Aorta (tissue), 5 donors: ENCODE measurements around the gene ADAMTS12. TPM values are rescaled to one million over a fixed set of nuclear protein-coding genes. Genes with fewer than 3 reads are reported as not detected.

Source experiments
- ATAC-seq: fragments of 200-7000 bp; cut with Tn5 transposase; one replicate; pipeline ENCODE4 v1.9.1; 2022; ENCODE audit warnings: moderate library complexity; ENCODE audit not compliant: low FRiP score
- DNase-seq, 2 donors: peaks; one replicate each; pipeline ENCODE4 v3.0.0-alpha.2; 2020
- H3K27ac ChIP-seq, 2 donors: one replicate each; pipeline ENCODE4 v1.5.1; 2013; ENCODE audit warnings: low read length in 2 of 2, mild to moderate bottlenecking in 2 of 2, moderate library complexity in 2 of 2, control low read depth in 1 of 2, inconsistent platforms in 1 of 2, low read depth in 1 of 2
- H3K27me3 ChIP-seq, 2 donors: one replicate each; pipeline ENCODE4 v1.6.1; 2013; ENCODE audit warnings: control low read depth in 1 of 2, low read length in 1 of 2, mild to moderate bottlenecking in 1 of 2, moderate library complexity in 1 of 2; ENCODE audit not compliant: insufficient read depth in 2 of 2, control insufficient read depth in 1 of 2
- H3K36me3 ChIP-seq, 2 donors: one replicate each; pipeline ENCODE4 v1.6.1; 2013; ENCODE audit warnings: control low read depth in 1 of 2, low read length in 1 of 2, mild to moderate bottlenecking in 1 of 2; ENCODE audit not compliant: insufficient read depth in 2 of 2, control insufficient read depth in 1 of 2
- H3K4me1 ChIP-seq, 2 donors: one replicate each; pipeline ENCODE4 v1.6.1; 2013; ENCODE audit warnings: low read length in 2 of 2, control low read depth in 1 of 2, mild to moderate bottlenecking in 1 of 2, moderate library complexity in 1 of 2; ENCODE audit not compliant: insufficient read depth in 2 of 2, control insufficient read depth in 1 of 2
- H3K4me3 ChIP-seq, 2 donors: one replicate each; pipeline ENCODE4 v1.5.1; 2013; ENCODE audit warnings: low read length in 2 of 2, control low read depth in 1 of 2, mild to moderate bottlenecking in 1 of 2
- H3K9me3 ChIP-seq: one replicate; pipeline ENCODE4 v1.6.1; 2013; ENCODE audit warnings: mild to moderate bottlenecking, low read length; ENCODE audit not compliant: control insufficient read depth
- WGBS, 2 donors: extraction: QIAGEN DNeasy Blood & Tissue Kit; methylation state at CpG; one replicate each; pipeline ENCODE4 v1.1.7; 2013; 5-methylcytosine and 5-hydroxymethylcytosine counted together
- intact Hi-C, 2 donors: fragments of 100-400 bp; cut with DNase I; formaldehyde crosslinking; loops; one replicate each; pipeline versions ENCODE4 v1.14.2 to v1.15.0; 2022
- long read RNA-seq, 2 donors: library from polyadenylated mRNA; unstranded; transcript quantifications; one replicate each; pipeline ENCODE4 v2.0.0, GENCODE V29; 2020 to 2021
- polyA plus RNA-seq, 2 donors: library from polyadenylated mRNA; stranded (reverse); fragments of 200-250 nt; gene quantifications; one replicate each; pipeline ENCODE4 v1.2.3, GENCODE V29; 2013
- total RNA-seq, 2 donors: library from RNA; stranded (reverse); fragmentation: NEBNext Ultra II Directional; extraction: Animal tissue kit (Norgen Biotek cat#: 25700); gene quantifications; one replicate each; pipeline ENCODE4 v1.2.1, GENCODE V29; 2021
- donor health status: healthy with polysubstance abuse.
- donor health status: Bipolar disorder and iron deficiency.
- donor health status: DM: no; HTN: no; CAD: no.
- donor health status: DM: no; HTN: no; CAD: no.
- donor health status: DM: yes; HTN: yes; CAD: no.

ADAMTS12 gene, protein sequence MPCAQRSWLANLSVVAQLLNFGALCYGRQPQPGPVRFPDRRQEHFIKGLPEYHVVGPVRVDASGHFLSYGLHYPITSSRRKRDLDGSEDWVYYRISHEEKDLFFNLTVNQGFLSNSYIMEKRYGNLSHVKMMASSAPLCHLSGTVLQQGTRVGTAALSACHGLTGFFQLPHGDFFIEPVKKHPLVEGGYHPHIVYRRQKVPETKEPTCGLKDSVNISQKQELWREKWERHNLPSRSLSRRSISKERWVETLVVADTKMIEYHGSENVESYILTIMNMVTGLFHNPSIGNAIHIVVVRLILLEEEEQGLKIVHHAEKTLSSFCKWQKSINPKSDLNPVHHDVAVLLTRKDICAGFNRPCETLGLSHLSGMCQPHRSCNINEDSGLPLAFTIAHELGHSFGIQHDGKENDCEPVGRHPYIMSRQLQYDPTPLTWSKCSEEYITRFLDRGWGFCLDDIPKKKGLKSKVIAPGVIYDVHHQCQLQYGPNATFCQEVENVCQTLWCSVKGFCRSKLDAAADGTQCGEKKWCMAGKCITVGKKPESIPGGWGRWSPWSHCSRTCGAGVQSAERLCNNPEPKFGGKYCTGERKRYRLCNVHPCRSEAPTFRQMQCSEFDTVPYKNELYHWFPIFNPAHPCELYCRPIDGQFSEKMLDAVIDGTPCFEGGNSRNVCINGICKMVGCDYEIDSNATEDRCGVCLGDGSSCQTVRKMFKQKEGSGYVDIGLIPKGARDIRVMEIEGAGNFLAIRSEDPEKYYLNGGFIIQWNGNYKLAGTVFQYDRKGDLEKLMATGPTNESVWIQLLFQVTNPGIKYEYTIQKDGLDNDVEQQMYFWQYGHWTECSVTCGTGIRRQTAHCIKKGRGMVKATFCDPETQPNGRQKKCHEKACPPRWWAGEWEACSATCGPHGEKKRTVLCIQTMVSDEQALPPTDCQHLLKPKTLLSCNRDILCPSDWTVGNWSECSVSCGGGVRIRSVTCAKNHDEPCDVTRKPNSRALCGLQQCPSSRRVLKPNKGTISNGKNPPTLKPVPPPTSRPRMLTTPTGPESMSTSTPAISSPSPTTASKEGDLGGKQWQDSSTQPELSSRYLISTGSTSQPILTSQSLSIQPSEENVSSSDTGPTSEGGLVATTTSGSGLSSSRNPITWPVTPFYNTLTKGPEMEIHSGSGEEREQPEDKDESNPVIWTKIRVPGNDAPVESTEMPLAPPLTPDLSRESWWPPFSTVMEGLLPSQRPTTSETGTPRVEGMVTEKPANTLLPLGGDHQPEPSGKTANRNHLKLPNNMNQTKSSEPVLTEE (N-terminal part only)
- total RNA-seq (1 to 10 TPM; 3.6 to 7.3 TPM), polyA plus RNA-seq (1 to 10 TPM in 1 of 2 donors, under 1 TPM in 1; 0.50 to 2.0 TPM)
- long read RNA-seq, donor 1, partial matches to known transcripts: 0 of 6 reads
- long read RNA-seq, donor 1, other reads (novel, unspliced or antisense): 6 of 6 reads
- long read RNA-seq, donor 2, partial matches to known transcripts: 1 of 8 reads
- long read RNA-seq, donor 2, other reads (novel, unspliced or antisense): 7 of 8 reads

DNA sequence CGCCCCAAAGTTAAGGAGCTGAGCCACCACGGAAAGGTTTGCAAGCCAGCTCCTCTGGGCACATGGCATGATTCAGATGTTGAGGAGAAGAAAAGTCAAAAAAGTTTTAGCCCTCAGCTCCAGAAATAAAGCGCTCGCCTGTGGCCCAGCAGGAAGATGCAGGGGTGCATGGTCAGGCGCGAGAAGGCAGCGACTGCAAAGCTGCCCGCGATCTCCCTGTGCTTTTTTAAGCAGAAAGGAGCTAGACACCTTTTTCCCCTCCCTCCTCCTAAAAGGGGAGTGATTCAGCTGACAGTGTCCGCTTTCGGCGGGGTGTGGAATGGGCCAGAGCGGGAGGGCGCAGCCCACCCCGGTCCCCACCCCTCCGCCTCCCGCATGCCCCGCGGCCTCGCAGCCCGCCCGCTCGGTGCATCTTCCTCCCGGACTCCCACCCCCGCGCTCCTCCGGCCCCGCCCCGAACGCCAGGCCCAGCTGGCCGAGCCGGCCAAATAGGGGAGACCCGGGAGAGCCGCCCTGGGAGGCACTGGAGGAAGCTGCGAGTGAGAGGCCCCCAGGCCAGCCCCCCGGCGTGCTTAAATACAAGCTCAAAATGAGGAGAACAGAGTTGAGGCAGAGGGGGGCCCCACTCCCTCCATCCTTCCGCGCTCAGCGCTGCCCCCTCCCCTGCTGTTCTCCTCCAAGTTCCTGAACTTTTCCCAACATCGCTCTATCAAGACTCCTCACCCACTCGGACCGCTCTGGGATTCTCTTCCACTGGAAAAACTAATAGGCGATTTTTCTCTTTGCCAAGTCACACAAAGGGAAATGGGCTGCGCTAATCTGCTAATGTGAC, at the start of gene ADAMTS12:
TSS of gene ADAMTS12 (minus strand) at position 203 of the 832 bp plus-strand sequence. CDS start at position 69, 134 bp downstream.
- intact Hi-C loops: no loop called here
- 0 to 1% methylated on average over 43 to 45 of the region's 45 CpGs for WGBS, 2 donors
- Histone ChIP-seq H3K4me1 (no peaks in the 10 kb centered on the region), H3K27me3 (no peaks in the 10 kb centered on the region), H3K4me3 (peak within 1 kb of the TSS; percentile 49 to 59), H3K9me3 (no peaks in the 10 kb centered on the region), H3K36me3 (no peaks in the 10 kb centered on the region), H3K27ac (peak within 1 kb of the TSS; percentile 29 to 41)
- peak; percentile 60 to 87 for DNase-seq
- peak; percentile 63 for ATAC-seq

DNA sequence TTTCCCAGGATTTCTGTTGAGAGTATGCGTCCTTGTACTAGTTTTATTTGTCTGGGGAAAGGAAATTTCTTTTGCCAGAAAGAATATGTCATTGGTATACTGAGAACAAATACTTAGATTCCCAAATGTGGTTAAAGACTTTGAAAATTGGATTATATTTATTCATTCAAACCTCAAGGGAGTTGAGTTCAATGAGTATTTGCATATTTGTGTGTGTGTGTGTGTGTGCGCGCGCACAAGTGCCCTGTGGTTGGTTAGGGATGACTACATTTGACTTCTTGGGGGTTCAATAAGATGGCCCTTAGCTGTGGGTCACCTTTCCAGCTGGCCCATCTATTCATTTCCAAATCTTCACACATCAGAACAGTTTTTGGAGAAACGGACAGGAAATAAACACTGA, 49.3 kb upstream of the ADAMTS12 start:
- Histone ChIP-seq H3K9me3 (peaks cover 3% of the 10 kb centered on the region), H3K27me3 (no peaks in the 10 kb centered on the region), H3K27ac (no peak overlapping the region), H3K36me3 (no peaks in the 10 kb centered on the region), H3K4me1 (no peaks in the 10 kb centered on the region), H3K4me3 (no peak overlapping the region)
- WGBS, 2 donors: 86 to 87% methylated on average over 5 of the region's 5 CpGs
- ATAC-seq: no peak
- no peak for DNase-seq
- intact Hi-C loops: no loop called here

DNA sequence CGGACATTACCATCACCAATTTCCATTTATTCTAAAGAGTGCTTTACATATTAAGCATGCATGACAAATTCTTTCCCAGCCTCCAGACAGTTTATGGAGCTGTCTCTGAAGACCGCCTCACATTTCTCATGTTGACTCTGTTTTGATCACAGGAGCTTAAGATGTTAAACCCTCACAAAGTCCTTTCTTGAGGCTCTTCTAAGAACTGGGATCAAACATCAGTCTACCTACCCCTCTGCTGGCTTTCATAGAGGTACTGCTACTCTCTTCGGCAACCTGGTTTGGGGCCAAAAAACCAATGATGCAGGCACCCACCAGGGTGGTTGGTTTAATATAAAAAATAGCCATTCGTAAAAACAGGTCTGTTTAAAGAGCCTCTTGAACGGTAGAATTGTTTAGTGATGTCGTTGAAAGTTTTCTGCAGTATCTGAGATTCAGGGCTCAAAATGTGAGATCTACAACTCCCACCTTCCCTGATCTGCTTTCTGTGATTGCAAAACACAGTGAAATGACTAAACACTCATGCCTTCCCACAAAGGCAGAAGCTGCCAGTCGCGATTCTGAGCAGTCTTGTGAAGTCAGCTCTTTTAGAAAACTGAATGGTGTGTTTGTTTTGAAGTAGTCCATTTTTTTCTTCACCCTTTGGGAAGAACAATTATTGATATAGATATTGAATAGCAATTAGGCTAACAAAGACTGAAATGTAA, 47.9 kb upstream of the ADAMTS12 start:
- H3K27me3 ChIP-seq: no peaks in the 10 kb centered on the region
- no peak for ATAC-seq
- H3K4me1 ChIP-seq: no peaks in the 10 kb centered on the region
- H3K36me3 ChIP-seq: no peaks in the 10 kb centered on the region
- no peak overlapping the region for H3K27ac ChIP-seq
- DNase-seq: no peak
- no peak overlapping the region for H3K4me3 ChIP-seq
- intact Hi-C loops: loop anchor here (10.0 kb wide), 2 partner anchors 465 to 505 kb away; no protein-coding TSS in a partner anchor
- peaks cover 3% of the 10 kb centered on the region for H3K9me3 ChIP-seq
- WGBS, 2 donors: 73 to 76% methylated on average over 8 of the region's 8 CpGs

DNA sequence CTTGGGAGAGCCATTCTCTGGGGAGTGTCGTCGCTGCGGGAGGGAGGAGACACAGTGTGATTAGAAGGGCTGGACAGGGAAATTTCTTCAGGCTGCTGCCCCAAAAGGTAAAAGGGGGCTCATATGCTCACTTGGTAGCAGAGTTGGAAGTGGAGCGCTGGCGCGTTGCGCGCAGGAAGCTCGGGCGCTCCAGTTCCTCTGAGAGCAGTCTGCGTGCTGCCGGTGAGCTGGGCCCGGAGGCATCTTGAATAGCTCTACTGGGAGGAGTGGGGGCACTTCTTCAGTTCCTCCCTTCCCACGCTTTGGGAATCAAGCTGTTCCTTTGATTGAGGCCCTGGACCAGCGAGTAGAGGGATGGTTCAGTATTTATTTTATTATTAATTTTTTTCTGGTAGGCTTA, 47.1 kb upstream of the ADAMTS12 start:
- no peak overlapping the region for H3K27ac ChIP-seq
- DNase-seq (no peak), ATAC-seq (no peak)
- H3K4me3 ChIP-seq: no peak overlapping the region
- intact Hi-C loops: loop anchor here (10.0 kb wide), 2 partner anchors 464 to 504 kb away; no protein-coding TSS in a partner anchor
- no peaks in the 10 kb centered on the region for H3K36me3 ChIP-seq
- peaks cover 3% of the 10 kb centered on the region for H3K9me3 ChIP-seq
- no peaks in the 10 kb centered on the region for H3K27me3 ChIP-seq
- 17 to 20% methylated on average over 15 of the region's 15 CpGs for WGBS, 2 donors
- no peaks in the 10 kb centered on the region for H3K4me1 ChIP-seq

DNA sequence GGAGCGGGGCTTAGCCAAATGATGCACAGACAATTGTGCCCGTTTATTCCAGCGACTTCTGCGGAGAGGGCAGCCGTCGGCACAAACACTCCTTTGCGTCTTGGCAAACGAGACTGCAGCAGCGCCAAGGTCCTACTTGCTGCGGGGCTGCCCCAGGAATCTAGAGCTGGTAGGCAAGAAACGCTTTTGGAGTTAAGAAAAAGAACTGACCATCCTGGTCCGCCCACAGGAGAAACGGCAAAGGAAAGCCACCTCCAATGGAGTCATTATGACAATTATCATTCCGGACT, 46.7 kb upstream of the ADAMTS12 start:
- H3K9me3 ChIP-seq: peaks cover 3% of the 10 kb centered on the region
- intact Hi-C loops: loop anchor here (10.0 kb wide), 2 partner anchors 464 to 504 kb away; no protein-coding TSS in a partner anchor
- no peaks in the 10 kb centered on the region for H3K27me3 ChIP-seq
- no peak overlapping the region for H3K27ac ChIP-seq
- no peaks in the 10 kb centered on the region for H3K4me1 ChIP-seq
- no peak overlapping the region for H3K4me3 ChIP-seq
- H3K36me3 ChIP-seq: no peaks in the 10 kb centered on the region
- no peak for ATAC-seq
- no peak for DNase-seq
- WGBS, 2 donors: 18 to 21% methylated on average over 14 of the region's 14 CpGs

DNA sequence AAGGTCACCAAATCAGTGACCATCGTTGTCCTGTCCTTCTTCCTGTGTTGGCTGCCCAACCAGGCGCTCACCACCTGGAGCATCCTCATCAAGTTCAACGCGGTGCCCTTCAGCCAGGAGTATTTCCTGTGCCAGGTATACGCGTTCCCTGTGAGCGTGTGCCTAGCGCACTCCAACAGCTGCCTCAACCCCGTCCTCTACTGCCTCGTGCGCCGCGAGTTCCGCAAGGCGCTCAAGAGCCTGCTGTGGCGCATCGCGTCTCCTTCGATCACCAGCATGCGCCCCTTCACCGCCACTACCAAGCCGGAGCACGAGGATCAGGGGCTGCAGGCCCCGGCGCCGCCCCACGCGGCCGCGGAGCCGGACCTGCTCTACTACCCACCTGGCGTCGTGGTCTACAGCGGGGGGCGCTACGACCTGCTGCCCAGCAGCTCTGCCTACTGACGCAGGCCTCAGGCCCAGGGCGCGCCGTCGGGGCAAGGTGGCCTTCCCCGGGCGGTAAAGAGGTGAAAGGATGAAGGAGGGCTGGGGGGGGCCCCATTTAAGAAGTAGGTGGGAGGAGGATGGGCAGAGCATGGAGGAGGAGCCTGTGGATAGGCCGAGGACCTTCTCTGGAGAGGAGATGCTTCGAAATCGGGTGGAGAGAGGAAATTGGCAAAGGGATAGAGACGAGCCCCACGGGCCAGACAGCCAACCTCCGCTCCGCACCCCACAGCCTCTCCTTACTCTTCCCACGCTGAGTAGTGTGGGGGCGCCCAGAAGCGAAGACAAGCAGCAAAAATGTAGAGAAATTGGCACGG, 46.1 kb upstream of the ADAMTS12 start:
- Histone ChIP-seq H3K36me3 (no peaks in the 10 kb centered on the region), H3K27ac (no peak overlapping the region), H3K9me3 (peaks cover 3% of the 10 kb centered on the region), H3K27me3 (no peaks in the 10 kb centered on the region), H3K4me3 (no peak overlapping the region), H3K4me1 (no peaks in the 10 kb centered on the region)
- WGBS, 2 donors: 19 to 26% methylated on average over 54 of the region's 54 CpGs
- intact Hi-C loops: loop anchor here (10.0 kb wide), 2 partner anchors 463 to 503 kb away; no protein-coding TSS in a partner anchor
- DNase-seq (no peak), ATAC-seq (no peak)
